Liver (tissue), 3 donors: Measurements from ENCODE around the gene TSPAN18.

Experiments
- CTCF ChIP-seq: fragments of 150-350 bp; IDR thresholded peaks from 2 replicates; pipeline ENCODE4 v1.5.1; 2017; ENCODE audit warnings: improper control_type of control experiment, low read depth, low read length; ENCODE audit not compliant: missing input control
- GABPA ChIP-seq, 2 donors: IDR thresholded peaks in 1 of 2; conservative IDR thresholded peaks in 1 of 2; 2 replicates each; pipeline ENCODE4 v1.6.1; 2016; ENCODE audit warnings: antibody characterized with exemption in 2 of 2, mild to moderate bottlenecking in 1 of 2, moderate library complexity in 1 of 2
- HNF4A ChIP-seq, 2 donors: conservative IDR thresholded peaks; 2 replicates each; pipeline ENCODE4 v1.6.1; 2016; ENCODE audit warnings: antibody characterized with exemption in 2 of 2, mild to moderate bottlenecking in 2 of 2
- MAX ChIP-seq: IDR thresholded peaks from 2 replicates; pipeline ENCODE4 v1.6.1; 2016; ENCODE audit warnings: antibody characterized with exemption
- NR2F2 ChIP-seq: IDR thresholded peaks from 2 replicates; pipeline ENCODE4 v1.6.1; 2016; ENCODE audit warnings: antibody characterized with exemption
- RAD21 ChIP-seq, 2 donors: IDR thresholded peaks; 2 replicates each; pipeline ENCODE4 v1.6.1; 2016; ENCODE audit warnings: antibody characterized with exemption in 2 of 2, mild to moderate bottlenecking in 2 of 2
- REST ChIP-seq: IDR thresholded peaks from 2 replicates; pipeline ENCODE4 v1.6.1; 2016; ENCODE audit warnings: antibody characterized with exemption, mild to moderate bottlenecking
- RXRA ChIP-seq, 2 donors: IDR thresholded peaks; 2 replicates each; pipeline ENCODE4 v1.6.1; 2017 to 2018; ENCODE audit warnings: antibody characterized with exemption in 2 of 2, mild to moderate bottlenecking in 1 of 2
- SP1 ChIP-seq: IDR thresholded peaks from 2 replicates; pipeline ENCODE4 v1.6.1; 2018; ENCODE audit warnings: antibody characterized with exemption, mild to moderate bottlenecking
- TAF1 ChIP-seq: conservative IDR thresholded peaks from 2 replicates; pipeline ENCODE4 v1.6.1; 2016; ENCODE audit warnings: antibody characterized with exemption, mild to moderate bottlenecking
- YY1 ChIP-seq: IDR thresholded peaks from 2 replicates; pipeline ENCODE4 v1.6.1; 2016; ENCODE audit warnings: antibody characterized with exemption, mild to moderate bottlenecking
- ZBTB33 ChIP-seq: IDR thresholded peaks from 2 replicates; pipeline ENCODE4 v1.6.1; 2016; ENCODE audit warnings: antibody characterized with exemption
- donor health status: healthy.
- donor health status: healthy.

- TF ChIP-seq YY1 (no peak), CTCF (no peak), MAX (no peak), ZBTB33 (no peak), HNF4A (conservative IDR thresholded peaks at IDR 0.05) (no peak), GABPA (IDR thresholded peaks at IDR 0.05 in 1 of 2, conservative IDR thresholded peaks at IDR 0.05 in 1 of 2) (no peak), SP1 (no peak), REST (no peak), RXRA (IDR thresholded peaks at IDR 0.05) (no peak), TAF1 (no peak), RAD21 (IDR thresholded peaks at IDR 0.05) (no peak), NR2F2 (no peak)
Observed at GRCh38 chr11:44808053-44808753, 81.4 kb downstream of the TSPAN18 start.
